Glutamatergic neuron (in vitro differentiated cells): Measurements from ENCODE around the gene GPC6. TPM values are rescaled to one million over a fixed set of nuclear protein-coding genes. Genes with fewer than 3 reads are reported as not detected.

Source experiments
- DNase-seq: peaks from one replicate; pipeline ENCODE4 v3.0.0; 2022
- H3K27ac Mint-ChIP-seq: one replicate; pipeline ENCODE4 v1.8.0; 2020; ENCODE audit warnings: mild to moderate bottlenecking, mixed read lengths, inconsistent platforms; ENCODE audit not compliant: unreplicated experiment
- H3K27me3 Mint-ChIP-seq: one replicate; pipeline ENCODE4 v1.8.0; 2020; ENCODE audit warnings: mild to moderate bottlenecking, moderate library complexity, mixed read lengths, inconsistent platforms; ENCODE audit not compliant: unreplicated experiment
- H3K36me3 Mint-ChIP-seq: one replicate; pipeline ENCODE4 v1.8.0; 2020; ENCODE audit warnings: mild to moderate bottlenecking, mixed read lengths, inconsistent platforms; ENCODE audit not compliant: unreplicated experiment
- H3K4me1 Mint-ChIP-seq: one replicate; pipeline ENCODE4 v1.8.0; 2020; ENCODE audit warnings: mild to moderate bottlenecking, low read depth, mixed read lengths, inconsistent platforms; ENCODE audit not compliant: unreplicated experiment
- H3K4me3 Mint-ChIP-seq: one replicate; pipeline ENCODE4 v1.8.0; 2020; ENCODE audit warnings: mild to moderate bottlenecking, mixed read lengths, inconsistent platforms; ENCODE audit not compliant: unreplicated experiment
- H3K9me3 Mint-ChIP-seq: one replicate; pipeline ENCODE4 v1.8.0; 2020; ENCODE audit warnings: mild to moderate bottlenecking, moderate library complexity, mixed read lengths, inconsistent platforms; ENCODE audit not compliant: unreplicated experiment
- CTCF ChIP-seq: fragments of 200-600 bp; sonication (generic); IDR thresholded peaks from one replicate; pipeline ENCODE4 v1.5.0; 2021; ENCODE audit not compliant: partially characterized antibody, unreplicated experiment
- total RNA-seq: library from RNA; stranded (reverse); fragmentation: NEBNext Ultra II Directional; extraction: Animal tissue kit (Norgen Biotek cat#: 25700); gene quantifications from one replicate; pipeline ENCODE4 v1.2.1, GENCODE V29; 2021; ENCODE audit not compliant: unreplicated experiment

The GPC6 gene
- total RNA-seq, 1 donor from 2014 or later, result 11.8 TPM

DNA sequence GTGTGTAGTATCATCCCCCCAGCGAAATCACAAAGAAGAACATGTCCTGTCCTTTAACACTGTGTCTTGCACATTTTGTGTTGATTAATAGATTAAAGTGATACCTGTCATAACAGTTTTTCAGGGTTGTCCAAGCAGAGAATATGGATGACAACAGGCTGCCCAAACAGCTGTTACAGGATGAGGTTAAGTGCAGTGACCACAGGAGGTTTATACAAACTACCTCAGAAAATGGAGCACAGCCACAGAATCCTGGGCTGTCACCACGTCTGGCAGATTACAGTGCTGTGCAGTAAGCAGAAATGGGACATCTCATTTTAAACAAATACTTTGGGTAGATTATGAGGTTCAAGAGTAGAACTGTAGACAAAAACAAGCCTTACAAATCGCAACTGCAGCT lies 677.3 kb downstream of the GPC6 start:
- Mint-ChIP-seq H3K27ac (peak overlapping the region; percentile 9), H3K4me3 (no peak overlapping the region), H3K36me3 (no peaks in the 10 kb centered on the region), H3K9me3 (no peaks in the 10 kb centered on the region), H3K4me1 (peaks cover 12% of the 10 kb centered on the region), H3K27me3 (no peaks in the 10 kb centered on the region)
- DNase-seq, result no peak
- TF ChIP-seq CTCF, result no peak

DNA sequence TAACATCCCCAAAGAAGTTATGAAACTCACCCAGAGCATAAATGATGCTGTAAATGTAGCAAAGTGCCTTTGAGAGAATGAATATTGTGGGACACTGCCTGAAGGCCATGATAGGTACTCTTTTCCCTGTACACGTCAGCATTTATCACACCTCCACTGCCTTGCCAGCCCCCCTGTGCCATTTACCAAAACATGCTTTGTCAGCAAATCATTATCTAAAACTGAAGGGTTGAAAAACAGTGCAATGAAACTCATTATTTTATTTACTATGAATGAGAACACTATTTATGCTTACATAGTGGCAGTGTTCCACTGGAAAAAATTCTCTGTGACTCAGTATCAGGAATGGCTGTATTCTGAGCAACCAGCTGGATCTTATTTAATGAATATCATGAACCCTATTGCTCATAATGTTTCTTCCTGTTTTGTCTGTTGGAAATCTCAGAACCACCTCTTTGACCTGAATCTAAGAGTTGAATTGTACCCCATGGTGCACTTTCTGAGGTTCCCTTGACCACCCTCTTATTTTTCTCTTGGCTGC lies 688.7 kb downstream of the GPC6 start:
- H3K4me1 Mint-ChIP-seq, result no peaks in the 10 kb centered on the region
- no peaks in the 10 kb centered on the region for H3K27me3 Mint-ChIP-seq
- DNase-seq, result no peak
- no peaks in the 10 kb centered on the region for H3K36me3 Mint-ChIP-seq
- H3K9me3 Mint-ChIP-seq, result no peaks in the 10 kb centered on the region
- no peak overlapping the region for H3K4me3 Mint-ChIP-seq
- TF ChIP-seq CTCF, result no peak
- H3K27ac Mint-ChIP-seq, result no peak overlapping the region

GRCh38 chr13:93922063-93922855 lies 695.7 kb downstream of the GPC6 start:
- Mint-ChIP-seq H3K27ac (peak overlapping the region; percentile 4), H3K4me1 (peaks cover 11% of the 10 kb centered on the region), H3K36me3 (no peaks in the 10 kb centered on the region), H3K27me3 (no peaks in the 10 kb centered on the region), H3K4me3 (no peak overlapping the region), H3K9me3 (peaks cover 6% of the 10 kb centered on the region)
- no peak for DNase-seq
- no peak for TF ChIP-seq CTCF

DNA sequence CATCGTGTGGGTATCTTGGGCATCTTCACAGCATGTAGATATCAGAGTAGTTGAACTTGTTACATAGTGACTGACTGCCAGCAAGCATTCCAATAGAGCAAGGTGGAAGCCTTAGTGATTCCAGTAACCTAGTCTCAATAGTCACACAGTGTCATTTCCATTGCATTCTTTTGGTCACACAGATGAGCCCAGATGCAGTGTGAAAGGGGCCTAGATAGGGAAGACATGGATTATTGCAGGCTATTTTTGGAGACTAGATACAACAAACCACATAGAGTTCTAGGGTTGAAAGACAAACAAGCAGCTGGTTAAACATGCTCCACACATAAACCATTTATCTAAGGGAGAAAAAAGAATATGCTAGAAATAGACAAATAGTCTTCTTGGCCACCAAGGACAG lies 699.4 kb downstream of the GPC6 start:
- H3K4me3 Mint-ChIP-seq, result no peak overlapping the region
- H3K27me3 Mint-ChIP-seq, result no peaks in the 10 kb centered on the region
- H3K9me3 Mint-ChIP-seq, result peaks cover 6% of the 10 kb centered on the region
- DNase-seq, result no peak
- no peak overlapping the region for H3K27ac Mint-ChIP-seq
- no peaks in the 10 kb centered on the region for H3K36me3 Mint-ChIP-seq
- TF ChIP-seq CTCF, result no peak
- peaks cover 11% of the 10 kb centered on the region for H3K4me1 Mint-ChIP-seq

DNA sequence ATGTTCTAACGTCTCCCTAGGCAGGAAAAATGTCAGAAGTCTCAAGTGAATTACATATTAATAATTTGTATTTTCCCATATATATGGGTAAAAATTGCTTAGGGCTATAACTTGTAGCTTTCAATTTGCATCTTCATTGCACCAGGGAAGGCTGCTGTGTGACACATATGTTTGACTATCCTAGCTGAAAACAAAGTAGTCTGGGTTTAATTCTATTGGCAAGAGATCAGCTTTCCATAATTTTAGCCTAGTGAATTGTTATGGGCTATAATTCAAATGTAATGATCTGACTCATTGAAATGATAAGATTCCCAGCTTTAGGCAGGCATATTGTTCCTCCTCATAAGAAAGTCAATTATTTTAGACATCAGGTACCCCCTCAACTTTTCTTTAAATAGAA lies 699.8 kb downstream of the GPC6 start:
- Mint-ChIP-seq H3K4me1 (peaks cover 11% of the 10 kb centered on the region), H3K9me3 (peaks cover 3% of the 10 kb centered on the region), H3K27ac (no peak overlapping the region), H3K36me3 (no peaks in the 10 kb centered on the region), H3K4me3 (no peak overlapping the region), H3K27me3 (no peaks in the 10 kb centered on the region)
- no peak for DNase-seq
- TF ChIP-seq CTCF, result no peak
